CD4-positive, alpha-beta T cell treated with Interleukin-6 for 4 hours (primary cell): Measurements from ENCODE around the gene TOGARAM1.
A peak's percentile ranks its signal among the peaks of the same experiment; 100 is the strongest.
"Not testable (repeated sequence)": the region's sequence is repeated elsewhere in the genome, so short reads cannot be mapped to it uniquely, and the experiment has no call there.

Experiments used
- DNase-seq: peaks from one replicate; pipeline ENCODE4 v3.0.0-alpha.2; 2020; ENCODE audit warnings: mixed read lengths

Gene TOGARAM1

DNA sequence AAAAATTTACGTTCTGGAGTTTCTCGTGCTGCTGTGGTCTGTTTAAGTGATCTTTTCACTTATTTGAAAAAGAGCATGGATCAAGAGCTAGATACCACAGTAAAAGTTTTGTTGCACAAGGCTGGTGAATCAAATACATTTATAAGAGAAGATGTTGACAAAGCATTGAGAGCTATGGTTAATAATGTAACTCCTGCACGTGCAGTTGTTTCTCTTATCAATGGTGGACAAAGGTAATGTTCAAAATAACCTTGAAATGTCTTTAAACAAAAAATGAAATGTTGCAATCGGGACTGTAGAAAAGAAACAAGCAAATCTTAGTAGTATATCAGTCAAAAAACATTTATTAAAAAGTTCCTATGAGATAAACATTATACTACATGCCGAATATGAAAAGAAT is 82.6 kb downstream of the TOGARAM1 start:
- no peak for DNase-seq

DNA sequence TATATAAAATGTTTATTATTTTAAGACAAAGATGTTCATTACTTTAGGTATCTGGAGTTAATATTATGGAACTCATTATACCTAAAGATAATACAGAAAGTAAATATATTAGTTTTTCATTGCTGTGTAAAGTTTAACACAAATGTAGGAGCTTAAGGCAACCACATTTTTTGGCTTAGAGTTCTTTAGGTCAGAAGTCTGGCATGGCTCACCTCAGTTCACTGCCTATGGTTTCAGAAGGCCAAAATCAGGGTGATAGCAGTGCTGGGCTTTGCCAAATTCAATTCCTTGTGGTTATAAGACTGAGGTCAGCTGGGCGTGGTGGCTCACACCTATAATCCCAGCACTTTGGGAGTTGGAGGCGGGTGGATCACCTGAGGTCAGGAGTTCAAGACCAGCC is 86.4 kb downstream of the TOGARAM1 start:
- no peak for DNase-seq

DNA sequence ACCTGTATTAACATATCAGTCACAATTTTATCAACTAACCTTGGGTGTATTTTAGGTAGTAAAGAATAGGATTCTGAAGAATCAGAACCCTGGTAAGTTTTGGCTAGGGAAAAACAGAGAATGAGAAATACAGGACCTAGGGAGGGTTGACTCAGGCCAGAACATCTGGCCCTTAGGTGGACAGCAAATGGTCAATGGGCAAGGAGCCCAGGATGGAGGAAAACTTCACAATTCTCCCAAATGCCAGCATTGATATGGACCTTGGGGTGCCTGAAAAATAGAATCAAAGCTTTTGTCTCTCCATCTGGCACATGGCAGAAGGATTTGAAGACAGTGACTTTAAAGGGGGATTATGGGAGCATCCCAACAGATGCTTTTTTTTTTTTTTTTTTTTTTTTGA is 89.2 kb downstream of the TOGARAM1 start:
- no peak for DNase-seq

DNA sequence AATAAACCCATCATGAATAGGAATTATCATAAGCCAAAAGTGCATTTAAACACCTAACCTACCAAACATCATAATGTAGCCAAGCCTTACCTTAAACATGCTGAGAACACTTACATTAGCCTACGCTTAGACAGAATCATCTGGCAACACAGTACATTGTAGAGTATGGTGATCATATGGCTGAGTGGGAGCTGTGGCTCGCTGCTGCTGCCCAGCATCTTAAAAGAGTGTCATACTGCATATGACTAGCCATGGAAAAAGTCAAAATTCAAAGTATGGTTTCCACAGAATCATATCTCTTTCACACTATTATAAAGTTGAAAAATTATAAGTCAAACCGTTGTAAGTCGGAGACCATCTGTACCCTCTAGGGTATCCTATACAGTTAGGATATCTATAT is 89.9 kb downstream of the TOGARAM1 start:
- DNase-seq = no peak

DNA sequence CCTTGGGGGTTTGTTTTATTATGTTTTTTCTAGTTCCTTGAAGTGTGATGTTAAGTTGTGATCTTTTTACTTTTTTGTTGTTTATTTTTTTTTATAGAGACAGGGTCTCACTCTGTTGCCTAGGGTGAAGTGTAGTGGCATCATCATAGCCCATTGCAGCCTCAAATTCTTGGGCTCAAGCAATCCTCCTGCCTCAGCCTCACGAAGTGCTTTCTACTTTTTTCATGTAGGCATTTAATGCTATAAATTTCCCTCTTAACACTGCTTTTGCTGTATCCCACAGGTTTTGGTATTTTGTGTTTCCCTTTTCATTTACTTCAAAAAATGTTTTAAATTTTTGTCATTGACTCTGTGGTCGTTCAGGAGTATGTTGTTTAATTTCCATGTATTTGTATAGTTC is 95.4 kb downstream of the TOGARAM1 start:
- no peak for DNase-seq

DNA sequence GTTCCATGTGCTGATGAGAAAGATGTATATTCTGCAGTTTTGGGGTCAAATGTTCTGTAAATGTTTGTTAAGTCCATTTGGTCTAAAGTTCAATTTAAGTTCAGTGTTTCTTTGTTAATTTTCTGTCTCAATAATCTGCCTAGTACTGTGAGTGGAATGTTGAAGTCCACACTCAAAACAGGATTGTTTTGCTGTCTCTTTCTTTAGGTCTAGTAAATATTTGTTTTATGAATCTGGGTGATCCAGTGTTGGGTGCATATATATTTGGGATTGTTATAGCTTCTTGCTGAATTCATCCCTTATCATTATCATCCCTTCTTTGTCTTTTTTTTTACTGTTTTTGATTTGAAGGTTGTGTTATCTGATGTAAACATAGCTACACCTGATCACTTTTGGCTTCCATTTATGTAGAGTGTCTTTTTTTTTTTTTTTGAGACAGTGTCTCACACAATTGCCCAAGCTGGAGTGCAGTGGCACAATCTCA is 95.9 kb downstream of the TOGARAM1 start:
- DNase-seq = no peak

DNA sequence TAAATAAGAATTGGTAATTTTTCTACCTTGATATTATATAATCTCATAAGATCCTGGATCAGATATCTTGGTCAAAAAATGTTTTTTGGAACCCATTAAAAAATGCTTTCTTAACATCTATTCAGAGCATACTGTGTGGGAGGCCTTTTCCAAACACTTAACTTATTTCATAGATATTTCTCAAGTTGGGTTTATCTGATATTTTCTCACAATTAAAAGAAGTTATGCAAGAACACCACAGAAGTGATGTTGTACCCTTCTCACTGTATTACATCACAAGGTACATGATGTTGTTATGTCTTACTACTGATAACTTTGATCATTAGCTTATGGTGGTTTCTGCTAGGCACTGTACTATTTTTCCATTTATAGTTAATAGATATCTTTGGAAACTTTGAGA is 98.6 kb downstream of the TOGARAM1 start:
- no peak for DNase-seq

DNA sequence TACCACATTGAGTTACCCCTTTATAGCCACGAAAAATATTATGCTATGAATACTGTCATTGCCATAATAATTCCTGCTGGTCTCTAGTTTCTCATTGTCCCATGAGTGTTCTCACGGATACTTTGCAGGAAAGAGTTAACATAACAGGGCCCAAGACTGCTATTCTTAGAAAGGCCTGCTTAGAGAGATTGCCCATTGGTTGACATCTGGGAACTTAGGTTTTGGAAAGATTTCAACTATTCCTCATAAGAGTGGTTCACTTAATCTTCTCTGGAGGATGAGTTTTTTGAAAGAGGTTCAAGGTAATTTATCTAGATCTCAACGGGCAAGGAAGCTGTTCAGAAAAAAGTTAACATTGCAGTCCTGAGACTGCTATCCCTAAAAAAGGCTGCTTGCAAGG is 103.5 kb downstream of the TOGARAM1 start:
- no peak for DNase-seq

DNA sequence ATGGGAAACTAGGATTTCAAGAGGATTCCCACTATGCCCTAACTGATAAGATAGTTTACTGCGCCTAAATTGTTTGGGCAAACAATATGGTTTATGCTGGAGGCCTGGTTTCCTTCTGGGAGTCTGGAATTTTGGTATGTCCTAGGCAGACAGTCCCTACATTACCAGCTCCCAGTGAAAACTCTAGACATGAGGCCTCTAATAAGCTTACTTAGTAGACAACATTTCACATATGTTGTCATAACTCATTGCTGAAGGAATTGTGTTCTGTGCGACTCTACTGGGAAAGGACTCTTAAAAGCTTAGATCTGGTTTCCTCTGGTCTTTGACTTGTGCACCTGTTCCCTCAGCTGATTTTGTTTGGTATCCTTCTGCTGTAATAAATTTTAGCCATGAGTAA is 104.0 kb downstream of the TOGARAM1 start:
- DNase-seq = no peak

DNA sequence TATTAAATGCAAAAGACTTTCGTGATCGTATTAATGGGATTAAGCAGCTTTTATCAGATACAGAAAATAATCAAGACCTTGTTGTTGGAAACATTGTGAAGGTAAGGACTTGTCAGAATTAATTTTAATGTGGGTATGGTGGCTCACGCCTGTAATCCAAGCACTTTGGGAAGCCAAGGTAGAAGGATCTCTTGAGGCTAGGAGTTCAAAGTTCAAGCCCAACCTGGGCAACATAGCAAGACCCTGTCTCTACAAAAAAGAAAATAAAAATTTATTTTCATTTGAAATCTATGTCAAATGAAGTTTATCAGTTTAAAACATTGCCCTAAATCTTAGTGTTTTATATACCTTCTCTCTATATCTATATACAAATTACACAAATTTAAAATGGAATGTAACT is 104.7 kb downstream of the TOGARAM1 start:
- no peak for DNase-seq

DNA sequence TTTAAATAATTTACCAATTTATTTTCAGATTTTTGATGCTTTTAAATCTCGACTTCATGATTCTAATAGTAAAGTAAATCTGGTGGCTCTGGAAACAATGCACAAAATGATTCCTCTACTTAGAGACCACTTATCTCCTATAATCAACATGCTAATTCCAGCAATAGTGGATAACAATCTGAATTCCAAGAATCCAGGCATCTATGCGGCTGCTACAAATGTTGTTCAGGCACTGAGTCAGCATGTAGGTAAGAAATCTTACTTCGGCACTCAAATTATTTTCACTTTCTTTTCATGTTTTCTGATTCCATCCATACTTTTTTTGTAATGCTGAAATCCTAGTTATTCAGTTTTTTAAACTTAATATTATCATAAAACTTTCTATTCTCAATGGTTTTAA is 106.4 kb downstream of the TOGARAM1 start:
- no peak for DNase-seq

DNA sequence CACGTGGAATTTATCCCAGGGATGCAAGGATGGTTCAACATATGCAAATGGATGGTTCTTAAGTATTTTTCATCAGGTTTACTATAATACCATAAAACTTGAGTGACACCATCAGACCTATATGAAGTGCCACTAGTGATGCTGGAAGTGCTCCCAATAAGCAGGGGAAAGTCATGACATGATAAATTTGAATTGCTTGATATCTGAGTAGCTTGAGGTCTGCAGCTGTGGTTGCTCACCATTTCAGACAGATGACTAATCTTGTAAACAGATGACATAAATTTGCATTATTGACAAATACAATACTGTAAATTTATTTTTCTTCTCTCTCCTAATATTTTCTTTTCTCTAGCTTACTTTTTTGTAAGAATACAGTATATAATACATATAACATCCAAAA is 108.2 kb downstream of the TOGARAM1 start:
- no peak for DNase-seq

DNA sequence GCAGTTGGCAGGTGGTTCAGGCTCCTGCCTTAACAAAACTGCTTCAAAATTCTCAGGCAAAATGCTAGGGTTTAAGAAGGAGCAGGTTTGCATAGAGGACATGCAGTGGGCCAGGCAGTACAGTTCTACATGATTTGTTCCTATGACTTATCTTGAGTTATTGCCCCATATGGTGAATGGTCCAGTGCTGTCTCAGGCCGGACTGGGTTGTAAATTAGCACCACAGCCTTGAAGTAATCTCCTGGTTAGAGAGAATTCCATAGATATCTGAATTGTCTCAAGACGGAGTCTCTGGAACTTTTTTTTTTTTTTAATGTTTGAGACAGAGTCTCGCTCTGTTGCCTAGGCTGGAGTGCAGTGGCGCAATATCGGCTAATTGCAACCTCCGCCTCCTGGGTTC is 110.1 kb downstream of the TOGARAM1 start:
- DNase-seq = no peak

DNA sequence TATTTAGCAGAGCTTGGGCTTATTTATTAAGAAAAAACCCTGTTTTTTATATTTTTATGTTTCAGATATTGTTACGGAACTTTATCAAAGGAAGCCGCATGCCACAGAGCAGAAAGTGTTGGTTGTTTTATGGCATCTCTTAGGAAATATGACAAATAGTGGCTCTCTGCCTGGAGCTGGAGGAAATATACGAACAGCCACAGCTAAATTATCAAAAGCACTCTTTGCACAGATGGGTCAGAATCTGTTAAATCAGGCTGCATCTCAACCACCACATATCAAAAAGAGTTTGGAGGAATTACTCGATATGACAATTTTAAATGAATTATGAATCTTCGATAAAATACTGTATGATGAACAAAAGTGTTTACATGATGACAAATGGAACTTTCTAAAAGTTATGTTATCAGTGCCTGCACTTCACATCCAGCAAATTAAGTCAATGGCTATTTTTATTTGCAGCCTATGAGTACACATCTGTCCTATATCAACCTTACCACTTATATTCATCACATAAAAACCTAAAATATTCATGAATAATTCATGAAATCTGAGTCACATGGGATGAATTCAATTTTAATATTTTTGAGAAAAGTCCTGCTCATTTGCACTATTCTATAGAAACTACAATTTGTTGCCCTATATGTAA is 111.4 kb downstream of the TOGARAM1 start:
- DNase-seq = no peak

DNA sequence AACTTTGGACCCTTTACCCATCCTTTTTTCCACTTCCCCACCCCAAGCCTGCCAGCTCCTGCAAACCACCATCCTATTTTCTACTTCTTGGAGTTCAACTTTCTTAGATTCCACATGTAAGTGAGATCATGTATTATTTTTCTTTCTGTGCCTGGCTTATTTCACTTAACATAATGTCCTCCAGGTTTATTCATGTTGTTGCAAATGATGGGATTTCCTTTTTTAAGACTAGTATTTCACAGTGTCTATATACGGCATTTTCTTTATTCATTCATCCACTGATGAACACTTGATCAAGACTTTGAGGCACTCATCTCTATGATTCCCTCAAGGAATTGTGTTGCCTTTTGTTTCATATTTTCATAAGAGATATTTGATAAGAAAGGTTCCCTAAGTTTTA is 116.3 kb downstream of the TOGARAM1 start:
- no peak for DNase-seq

DNA sequence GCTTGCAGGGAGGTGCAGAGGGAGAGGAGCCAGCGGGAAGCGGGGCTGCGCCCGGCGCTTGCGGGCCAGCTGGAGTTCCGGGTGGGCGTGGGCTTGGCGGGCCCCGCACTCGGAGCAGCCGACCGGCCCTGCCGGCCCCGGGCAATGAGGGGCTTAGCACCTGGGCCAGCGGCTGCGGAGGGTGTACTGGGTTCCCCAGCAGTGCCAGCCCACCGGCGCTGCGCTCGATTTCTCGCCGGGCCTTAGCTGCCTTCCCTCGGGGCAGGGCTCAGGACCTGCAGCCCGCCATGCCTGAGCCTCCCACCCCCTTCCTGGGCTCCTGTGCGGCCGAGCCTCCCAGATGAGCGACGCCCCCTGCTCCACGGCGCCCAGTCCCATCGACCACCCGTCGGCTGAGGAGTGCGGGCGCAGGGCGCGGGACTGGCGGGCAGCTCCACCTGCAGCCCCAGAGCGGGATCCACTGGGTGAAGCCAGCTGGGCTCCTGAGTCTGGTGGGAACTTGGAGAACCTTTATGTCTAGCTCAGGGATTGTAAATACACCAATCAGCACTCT is 118.5 kb downstream of the TOGARAM1 start:
- not testable (repeated sequence) for DNase-seq

DNA sequence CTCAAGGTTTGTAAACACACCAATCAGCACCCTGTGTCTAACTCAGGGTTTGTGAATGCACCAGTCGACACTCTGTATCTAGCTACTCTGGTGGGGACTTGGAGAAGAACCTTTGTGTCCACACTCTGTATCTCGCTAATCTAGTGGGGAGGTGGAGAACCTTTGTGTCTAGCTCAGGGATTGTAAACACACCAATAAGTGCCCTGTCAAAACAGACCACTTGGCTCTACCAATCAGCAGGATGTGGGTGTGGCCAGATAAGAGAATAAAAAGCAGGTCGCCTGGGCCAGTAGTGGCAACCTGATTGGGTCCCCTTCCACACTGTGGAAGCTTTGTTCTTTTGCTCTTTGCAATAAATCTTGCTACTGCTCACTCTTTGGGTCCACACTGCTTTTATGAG is 119.1 kb downstream of the TOGARAM1 start:
- not testable (repeated sequence) for DNase-seq

DNA sequence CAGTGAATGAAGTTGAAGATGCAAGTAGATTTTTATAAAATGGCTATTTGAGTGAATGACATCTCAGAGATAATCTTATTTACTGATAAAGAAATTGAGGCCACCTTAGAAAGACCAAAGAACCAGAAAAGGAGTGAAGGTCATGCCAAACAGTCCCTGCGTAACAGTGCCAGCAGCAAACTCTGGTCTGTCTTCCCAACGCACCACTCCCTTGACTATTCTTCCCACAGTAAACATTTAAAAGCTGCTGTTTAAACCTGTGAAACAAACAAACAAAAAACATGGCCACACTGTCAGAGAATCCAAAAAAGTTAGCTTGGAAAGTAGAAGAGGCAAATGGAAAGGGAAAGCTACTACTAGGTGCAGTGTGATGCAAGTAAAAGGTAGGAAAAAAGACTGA is 120.4 kb downstream of the TOGARAM1 start:
- DNase-seq = no peak

DNA sequence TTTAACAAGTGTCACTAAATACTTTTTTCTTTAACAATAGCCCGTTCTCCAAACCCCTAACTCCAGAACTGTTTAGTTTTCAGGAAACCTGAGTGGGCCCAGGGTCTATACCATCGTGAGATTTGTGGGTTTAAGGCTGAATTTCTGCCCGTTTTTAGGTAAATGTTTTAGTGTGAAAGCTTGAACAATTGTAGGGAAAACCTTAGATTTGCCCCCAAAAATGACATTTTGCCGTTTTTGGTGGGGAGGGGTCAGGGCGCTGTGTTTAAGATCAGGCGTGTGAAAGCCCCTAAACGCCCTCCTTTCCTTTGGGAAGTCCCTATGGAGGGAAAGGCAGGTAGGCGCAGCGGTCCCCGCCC is 121.6 kb downstream of the TOGARAM1 start:
- no peak for DNase-seq

DNA sequence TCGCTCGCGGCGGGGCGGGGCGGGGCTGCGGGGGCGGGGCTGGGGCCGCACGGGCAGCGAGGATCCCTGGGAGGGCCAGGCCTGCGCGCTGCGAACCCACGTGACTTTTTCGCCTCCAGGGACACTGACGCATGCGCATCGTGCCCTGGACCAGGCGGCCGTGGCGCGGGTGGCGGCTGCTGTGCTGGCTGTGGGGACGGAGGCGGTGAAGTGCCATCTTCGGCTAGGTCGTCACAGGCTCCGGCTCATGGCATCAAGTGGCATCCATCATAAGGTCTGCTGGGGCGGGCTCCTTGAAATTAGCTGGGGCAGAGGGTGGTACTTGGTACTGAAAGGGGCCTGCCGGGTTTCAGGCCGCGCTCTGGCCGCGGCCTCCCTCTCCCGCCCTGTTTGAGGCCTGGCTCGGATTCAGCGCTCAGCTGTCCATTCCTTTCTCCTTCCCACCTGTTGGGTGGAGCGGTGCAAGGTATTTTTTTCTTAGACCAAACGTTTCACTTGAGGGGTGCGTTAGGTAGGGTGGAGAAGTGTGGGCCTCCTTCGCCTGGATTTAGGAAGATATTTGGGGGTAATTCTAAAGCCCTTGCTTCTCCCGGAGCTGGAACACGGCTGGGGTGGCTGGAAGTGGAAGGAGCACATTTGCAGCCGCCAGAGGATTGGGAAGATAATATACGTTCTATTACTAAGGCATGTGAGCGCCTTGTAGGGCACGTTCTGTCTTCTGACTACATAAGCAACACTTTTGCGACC is 122.2 kb downstream of the TOGARAM1 start, which contains the start of gene PRPF39:
Gene PRPF39 (plus strand): TSS at position 141 of the 747 bp plus-strand sequence. CDS start 11,124 bp downstream, outside the sequence.
- peak; percentile 95 for DNase-seq

DNA sequence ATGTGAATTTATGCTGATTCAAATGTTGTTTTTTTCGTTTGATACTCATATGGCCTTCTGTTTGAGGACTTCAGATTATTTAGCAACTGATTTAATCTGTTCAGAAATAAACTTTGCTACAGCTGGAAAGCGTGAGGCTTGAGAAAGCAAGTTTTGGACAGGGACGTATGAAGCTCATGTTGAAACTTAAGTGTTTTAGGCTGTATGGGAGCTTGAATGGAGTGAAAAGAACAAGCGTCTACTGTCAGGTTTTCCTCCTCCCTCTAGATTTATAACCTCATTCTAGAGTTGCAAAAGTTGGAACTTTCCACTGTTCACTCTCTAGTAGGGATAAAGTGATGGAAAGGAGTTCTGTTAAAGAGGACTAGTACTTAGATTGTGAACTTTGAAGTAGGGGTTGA is 123.0 kb downstream of the TOGARAM1 start:
- DNase-seq = no peak

DNA sequence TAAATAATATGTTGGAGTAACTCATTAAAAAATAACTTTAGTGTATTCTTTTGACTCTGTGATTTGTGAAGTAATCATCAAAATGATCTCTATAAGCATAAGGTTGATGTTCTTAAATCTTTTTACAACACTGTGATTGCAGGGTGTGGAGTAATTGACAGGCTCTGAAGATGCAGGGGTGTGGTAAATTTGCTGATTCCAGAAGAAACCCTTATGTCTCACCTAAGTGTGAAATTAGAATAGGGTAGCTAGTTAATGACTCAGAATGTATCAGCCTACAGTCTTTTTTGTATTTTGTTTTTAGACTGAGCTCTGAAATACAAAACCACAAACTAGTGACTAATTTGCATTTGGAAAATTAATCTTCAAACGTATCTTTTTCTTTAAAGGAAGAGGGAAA is 127.8 kb downstream of the TOGARAM1 start:
- DNase-seq = peak; percentile 12

DNA sequence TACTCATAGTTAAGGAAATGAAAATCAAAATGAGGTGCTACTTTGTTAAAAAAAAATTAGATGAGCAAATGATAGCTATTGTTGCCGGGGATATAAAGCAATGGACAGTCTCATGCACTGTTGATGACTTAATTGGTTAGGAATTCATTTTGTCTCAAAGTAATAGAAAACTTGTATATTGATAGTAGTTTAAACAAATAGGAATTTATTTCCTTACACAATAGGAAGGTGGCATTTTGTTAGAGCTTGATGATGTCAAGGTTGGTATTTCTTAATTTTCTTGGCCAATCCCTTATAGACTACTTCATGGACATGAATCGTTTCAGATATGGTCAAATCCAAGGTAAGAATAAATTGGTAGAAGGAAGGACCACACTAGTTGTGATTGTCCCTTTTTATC is 129.7 kb downstream of the TOGARAM1 start:
- DNase-seq = no peak

DNA sequence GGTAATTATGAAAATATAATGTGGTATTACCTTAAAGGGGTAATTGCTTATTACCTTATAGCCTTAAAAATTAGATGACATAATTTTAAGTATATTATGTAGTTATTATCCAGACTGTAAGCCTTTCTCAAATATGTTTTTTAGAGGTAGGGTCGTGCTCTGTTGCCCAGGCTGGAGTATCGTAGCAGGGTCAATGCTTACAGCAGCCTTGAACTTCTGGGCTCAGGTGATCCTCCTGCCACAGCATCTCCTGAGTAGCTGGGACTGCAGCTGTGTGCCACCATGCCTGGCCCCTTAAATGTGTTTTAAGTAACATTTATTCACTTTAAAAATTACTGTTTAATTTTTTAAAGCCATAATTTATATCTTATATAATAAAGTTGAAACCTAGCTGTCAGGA is 132.3 kb downstream of the TOGARAM1 start:
- DNase-seq = no peak
